Globus pallidus (tissue), 1 donor: Measurements from ENCODE around the gene CCDC200.
"Not testable (repeated sequence)": the region's sequence is repeated elsewhere in the genome, so short reads cannot be mapped to it uniquely, and the experiment has no call there.

Experiments used
- DNase-seq: peaks from one replicate; pipeline ENCODE4 v3.0.0-alpha.2; 2015; ENCODE audit warnings: low spot score

CCDC200 gene

GRCh38 chr17:43216369-43216761, 12.1 kb downstream of the CCDC200 start:
- no peak for DNase-seq

- DNase-seq: no peak
These were observed 13.1 kb downstream of the CCDC200 start for GRCh38 chr17:43215341-43215740.

GRCh38 chr17:43213545-43213944, 14.9 kb downstream of the CCDC200 start:
- DNase-seq: no peak

GRCh38 chr17:43212641-43213490, 15.6 kb downstream of the CCDC200 start:
- DNase-seq: peak; percentile 25

GRCh38 chr17:43211480-43212402, 16.7 kb downstream of the CCDC200 start, which contains the start of gene TMEM106A:
Gene TMEM106A, plus strand, starts transcription at chr17:43211875. Its CDS starts 1,167 bp downstream, at chr17:43213042.
- DNase-seq: peak; percentile 37

GRCh38 chr17:43211123-43211479, 17.3 kb downstream of the CCDC200 start:
- DNase-seq: no peak

GRCh38 chr17:43210576-43210975, 17.8 kb downstream of the CCDC200 start:
- no peak for DNase-seq

- DNase-seq: not testable (repeated sequence)
These were observed 25.4 kb downstream of the CCDC200 start for GRCh38 chr17:43203013-43203412.

GRCh38 chr17:43200127-43200526, 28.3 kb downstream of the CCDC200 start:
- no peak for DNase-seq

- DNase-seq: no peak
These were observed 28.8 kb downstream of the CCDC200 start for GRCh38 chr17:43199633-43200032.

GRCh38 chr17:43193251-43193650, 35.2 kb downstream of the CCDC200 start:
- no peak for DNase-seq

- not testable (repeated sequence) for DNase-seq
These were observed 41.8 kb downstream of the CCDC200 start for GRCh38 chr17:43186656-43187055.

GRCh38 chr17:43183921-43184320, 44.5 kb downstream of the CCDC200 start:
- no peak for DNase-seq

- no peak for DNase-seq
These were observed 52.3 kb downstream of the CCDC200 start for GRCh38 chr17:43176119-43176570.

GRCh38 chr17:43175213-43176118, 53.0 kb downstream of the CCDC200 start:
- DNase-seq: no peak

- peak; percentile 64 for DNase-seq
These were observed 56.6 kb downstream of the CCDC200 start for GRCh38 chr17:43171586-43172487.
